NCI-H128 (cell line): ENCODE measurements around the gene LRP8.
A peak's percentile ranks its signal among the peaks of the same experiment; 100 is the strongest.

Experiments
- DNase-seq: peaks from one replicate; lab custom pipeline; 2025; ENCODE audit not compliant: unreplicated experiment; lab: John Stamatoyannopoulos, UW

LRP8 gene

DNA sequence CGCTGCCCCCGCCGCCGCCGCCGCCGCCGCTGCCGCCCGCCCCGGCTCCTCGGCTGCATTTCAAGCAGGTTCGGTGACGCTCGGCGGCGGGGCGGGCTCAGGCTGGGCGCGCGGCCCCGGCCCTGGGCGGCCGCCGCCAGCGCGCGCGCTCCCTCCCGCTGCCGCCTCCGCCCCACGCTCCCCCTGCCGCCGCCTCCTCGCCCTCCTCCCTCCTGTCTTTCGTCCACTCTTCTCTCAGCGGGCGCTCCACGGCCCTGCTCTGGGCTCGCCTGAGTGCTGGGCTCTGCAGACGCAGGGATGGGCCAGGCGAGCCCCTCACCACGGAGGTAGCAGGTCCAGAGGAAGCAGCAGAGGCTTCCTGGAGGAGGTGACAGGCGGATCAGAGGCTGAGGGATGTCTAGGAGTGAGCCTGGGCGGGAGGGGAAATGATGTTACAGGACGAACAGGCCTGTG lies at the start of gene LRP8:
LRP8 (minus strand) TSS at position 62 of the 453 bp plus-strand sequence. CDS start 158 bp downstream, outside the sequence.
- DNase-seq = peak; percentile 55

DNA sequence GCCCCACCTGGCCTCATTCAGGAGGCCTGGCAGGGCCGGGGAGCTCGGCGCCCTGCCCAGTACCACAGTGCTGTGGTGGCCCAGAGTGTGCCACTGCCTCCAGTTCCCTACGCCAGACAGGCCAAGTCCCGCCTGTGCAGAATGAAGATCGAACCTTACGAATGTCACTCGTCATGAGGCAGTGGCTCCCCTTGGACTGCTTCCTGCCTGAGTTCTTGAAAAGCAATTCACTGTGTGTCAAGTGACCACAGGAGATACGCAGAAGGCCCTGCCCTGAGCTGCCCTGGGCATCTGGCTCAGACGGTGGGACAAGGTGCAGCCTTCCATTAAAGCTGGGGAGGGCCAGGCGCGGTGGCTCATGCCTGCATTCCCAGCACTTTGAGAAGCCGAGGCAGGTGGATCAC lies 49.6 kb upstream of the LRP8 start:
- no peak for DNase-seq

- DNase-seq = no peak
Observed at GRCh38 chr1:53376742-53377437, 49.0 kb upstream of the LRP8 start.

GRCh38 chr1:53376041-53376461 lies 48.2 kb upstream of the LRP8 start:
- DNase-seq = no peak

- no peak for DNase-seq
Observed at GRCh38 chr1:53375440-53375839, 47.6 kb upstream of the LRP8 start.

DNA sequence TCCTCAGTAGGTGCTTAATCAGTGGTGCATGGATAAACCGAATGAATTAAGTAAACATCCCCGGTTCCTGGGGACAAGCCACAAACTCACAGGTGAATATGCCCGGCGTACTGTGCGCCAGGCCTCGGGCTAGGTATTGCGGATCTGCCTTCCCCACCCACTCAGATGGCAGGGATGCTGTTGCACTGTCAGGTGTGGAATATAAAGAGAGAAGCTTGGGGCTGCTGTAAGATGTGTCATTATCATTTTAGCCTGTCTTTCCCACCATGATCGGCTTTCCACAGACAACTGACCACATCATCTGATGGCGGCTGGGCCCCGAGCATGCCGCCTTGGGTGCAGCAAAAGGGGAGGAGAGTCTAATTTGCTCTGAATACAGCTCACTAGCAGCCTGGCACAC lies 45.4 kb upstream of the LRP8 start:
- DNase-seq = no peak

DNA sequence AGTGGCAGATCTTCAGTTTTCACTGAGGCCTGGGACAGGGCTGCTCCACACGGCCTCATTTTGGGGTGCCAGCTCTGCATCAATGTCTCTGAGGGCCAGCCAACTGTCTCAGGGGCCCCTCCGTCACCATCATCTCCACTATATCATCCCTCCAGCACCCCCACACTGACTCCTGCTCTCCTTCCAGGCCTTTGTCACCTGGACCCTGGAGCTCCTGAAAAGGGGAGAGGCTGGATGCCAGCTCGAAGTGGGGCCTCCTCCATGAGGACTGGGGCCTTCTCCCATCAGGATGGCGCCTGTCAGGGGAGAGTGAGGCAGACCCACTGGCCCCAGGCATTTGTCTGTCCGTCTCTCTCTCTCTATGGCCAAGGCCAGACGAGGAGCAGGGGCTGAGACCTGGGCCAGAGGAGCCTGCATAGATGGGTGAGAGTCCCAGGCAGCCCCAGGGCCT lies 44.7 kb upstream of the LRP8 start:
- no peak for DNase-seq

DNA sequence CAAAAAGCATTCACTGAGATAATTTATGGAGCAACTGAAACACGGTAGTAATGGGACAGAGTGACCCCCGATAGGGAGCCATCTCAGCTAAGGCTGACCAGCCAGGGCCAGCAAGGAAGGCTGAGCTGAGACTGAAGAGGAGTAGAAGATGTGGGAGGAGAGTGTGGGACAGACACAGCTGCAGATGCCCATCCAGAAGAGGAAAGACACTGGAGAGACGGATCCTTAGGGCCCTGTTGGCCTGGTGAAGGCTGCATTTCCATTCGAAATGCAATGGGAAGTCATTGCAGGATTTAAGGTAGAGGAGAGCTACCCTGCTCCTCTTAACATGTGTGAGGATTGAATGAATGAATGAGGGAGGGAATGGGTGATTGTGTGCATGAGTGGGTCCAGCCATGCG lies 44.0 kb upstream of the LRP8 start:
- no peak for DNase-seq

GRCh38 chr1:53371121-53371666 lies 43.3 kb upstream of the LRP8 start:
- no peak for DNase-seq

- no peak for DNase-seq
Observed at GRCh38 chr1:53370369-53370961, 42.6 kb upstream of the LRP8 start.

GRCh38 chr1:53369761-53370160 lies 41.9 kb upstream of the LRP8 start:
- no peak for DNase-seq

GRCh38 chr1:53369034-53369750 lies 41.3 kb upstream of the LRP8 start:
- no peak for DNase-seq

DNA sequence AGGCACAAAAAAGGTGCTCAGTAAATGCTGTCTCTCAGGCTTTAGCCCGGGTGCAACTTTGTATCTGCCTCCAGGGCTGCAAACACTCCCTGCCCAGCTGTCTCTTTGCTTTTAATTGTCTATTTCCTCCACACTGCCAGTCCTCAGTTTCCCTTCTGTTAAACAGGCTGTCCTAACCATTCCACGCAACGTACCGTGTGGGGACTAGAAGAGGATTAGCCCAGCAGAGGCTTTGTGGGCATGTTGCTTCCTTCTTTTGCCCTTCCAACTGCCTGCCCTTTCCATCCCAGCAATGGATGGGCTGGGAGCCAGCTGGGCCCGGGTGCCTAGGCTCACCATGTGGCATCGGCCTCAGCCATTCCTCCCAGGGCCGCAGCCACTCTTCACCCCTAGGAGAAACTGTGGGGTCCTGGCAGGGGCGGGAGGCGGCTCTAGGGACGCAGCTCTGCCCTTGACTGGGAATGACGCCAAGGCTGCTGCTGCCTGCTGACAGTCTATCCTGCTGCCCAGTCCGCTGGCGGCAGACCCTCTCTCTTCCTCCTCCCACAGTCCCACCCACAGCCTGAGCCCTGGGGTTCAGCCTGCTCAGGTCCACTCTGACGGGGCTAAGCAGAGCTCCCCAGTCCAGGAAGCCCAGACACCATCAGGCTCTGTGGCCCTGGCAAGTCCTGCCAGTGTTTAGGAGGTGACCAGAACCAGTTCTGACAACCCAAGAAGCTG lies 40.6 kb upstream of the LRP8 start:
- DNase-seq = no peak

DNA sequence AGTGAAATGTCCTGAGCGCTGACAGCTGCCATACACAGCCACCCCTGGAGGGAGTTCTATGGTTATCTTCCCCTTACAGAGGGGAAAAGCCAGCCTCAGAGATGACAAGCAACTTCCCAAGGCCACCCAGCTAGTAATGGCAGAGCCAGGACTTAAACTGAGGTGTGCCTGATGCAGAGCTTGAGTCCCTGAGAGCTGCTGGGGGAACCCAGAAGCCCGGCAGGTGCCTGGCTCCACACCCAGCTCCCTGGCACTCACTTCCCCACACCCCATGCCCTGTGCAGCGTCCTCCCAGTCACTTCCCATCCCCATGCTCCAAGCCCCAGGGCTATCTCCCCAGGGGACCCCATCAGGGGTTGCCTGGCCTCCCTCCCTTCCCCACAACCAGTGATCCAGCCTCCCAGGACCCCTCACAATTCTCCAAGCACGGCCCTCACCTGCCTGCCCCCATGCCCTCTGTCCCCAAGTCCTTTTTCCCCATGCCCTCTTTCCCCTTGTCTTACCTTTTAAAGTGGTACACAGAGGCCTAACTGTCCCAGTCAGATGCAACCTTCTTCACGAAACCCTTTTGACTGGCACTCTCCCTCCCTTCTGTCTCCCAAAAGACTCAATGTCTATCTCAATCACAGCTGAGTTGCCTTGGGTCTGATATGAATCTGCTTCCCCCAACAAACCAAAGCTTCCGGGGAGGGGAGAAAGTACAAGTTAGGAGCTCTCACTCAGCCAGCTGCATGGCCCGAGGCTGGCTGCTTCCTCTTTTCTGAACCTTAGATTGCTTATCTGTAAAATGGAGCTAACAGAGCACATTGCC lies 39.8 kb upstream of the LRP8 start:
- no peak for DNase-seq

DNA sequence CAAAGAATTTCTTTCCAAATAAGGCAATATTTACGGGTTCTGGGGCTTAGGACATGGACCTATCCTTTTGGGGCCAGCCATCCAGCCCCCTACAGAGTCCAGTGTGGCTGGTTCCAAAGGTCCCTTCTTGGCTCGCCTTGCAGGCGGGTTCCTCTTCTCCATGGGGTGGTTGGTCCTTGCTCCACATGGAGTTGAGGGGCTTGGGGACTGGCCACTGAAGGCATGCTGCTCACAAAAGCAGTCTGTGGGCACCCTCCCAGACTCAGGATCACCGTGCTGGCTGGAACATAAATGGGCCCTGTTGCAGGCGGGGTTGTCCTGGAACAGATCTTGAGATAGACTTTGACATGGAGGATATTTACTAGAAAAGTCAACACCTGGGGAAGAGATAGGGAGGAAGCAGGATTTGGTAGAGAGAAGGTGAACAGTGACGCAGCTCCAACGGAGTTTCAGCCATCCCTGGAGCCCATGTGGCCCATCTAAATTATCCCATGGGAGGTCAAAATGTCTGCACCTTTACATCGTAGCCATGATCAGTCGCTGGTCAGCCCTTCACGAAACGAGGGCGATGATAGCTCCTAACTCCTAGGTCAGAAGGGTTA lies 39.1 kb upstream of the LRP8 start:
- DNase-seq = no peak

GRCh38 chr1:53365437-53366063 lies 37.7 kb upstream of the LRP8 start:
- DNase-seq = no peak

DNA sequence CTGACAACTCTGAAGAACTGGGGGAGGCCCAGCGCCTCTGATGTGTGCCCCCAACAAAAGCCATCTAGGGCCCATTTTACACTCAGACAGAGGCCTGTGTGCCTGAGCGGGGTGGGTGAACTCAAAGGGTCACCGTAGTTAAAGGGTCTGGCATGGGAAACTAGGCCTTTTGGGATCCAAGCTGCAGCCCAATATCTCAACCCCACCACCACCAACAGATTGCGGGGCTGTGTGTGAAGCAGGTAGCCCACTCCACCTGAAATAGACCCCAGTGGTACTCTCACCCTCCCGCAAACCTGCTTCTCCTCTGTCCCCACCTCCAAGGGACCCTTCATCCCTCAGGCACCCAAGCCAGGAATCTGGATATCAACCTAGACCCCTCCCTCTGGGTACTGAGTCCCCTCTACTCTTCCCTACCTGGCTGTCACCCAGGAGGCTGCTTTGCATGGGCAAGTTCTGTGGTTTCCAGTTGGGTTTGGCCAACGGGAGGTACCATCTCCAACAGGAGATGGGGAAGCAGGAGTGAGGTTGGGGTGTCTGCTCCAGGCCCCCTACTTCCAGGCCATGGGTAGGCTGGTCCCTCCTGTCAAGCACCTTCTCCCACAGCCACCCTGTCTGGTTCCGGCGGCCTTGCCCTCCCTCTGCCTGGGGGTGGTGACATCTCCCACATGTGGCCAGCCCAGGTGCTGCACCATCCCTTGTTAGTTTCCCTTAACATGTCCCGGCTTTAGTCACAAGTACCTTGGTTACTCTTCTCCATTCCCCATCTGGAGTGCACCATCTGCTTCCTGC lies 35.2 kb upstream of the LRP8 start:
- DNase-seq = no peak

DNA sequence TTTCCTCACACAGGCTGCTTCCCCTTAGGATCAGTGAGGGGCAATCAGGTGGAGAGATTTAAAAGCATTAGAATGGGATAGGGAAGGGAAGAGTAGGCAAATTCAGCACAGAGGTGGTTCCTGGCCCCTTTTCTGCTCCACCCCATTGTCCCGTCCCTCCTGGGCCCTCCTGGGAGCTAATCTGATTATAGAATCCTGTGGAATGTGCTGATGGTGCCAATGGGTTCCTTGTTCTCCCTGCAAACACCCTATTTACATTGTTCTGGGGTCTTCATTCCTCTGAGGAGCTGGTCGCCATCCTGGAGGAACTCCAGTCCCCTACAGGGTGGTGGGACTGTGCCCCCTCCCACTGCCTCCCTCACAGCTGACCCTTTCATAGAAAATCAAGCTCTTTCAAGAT lies 34.4 kb upstream of the LRP8 start:
- no peak for DNase-seq

GRCh38 chr1:53361541-53361961 lies 33.7 kb upstream of the LRP8 start:
- no peak for DNase-seq
